Measurements from ENCODE around the gene C19orf67. TPM values are rescaled to one million over a fixed set of nuclear protein-coding genes. Genes with fewer than 3 reads are reported as not detected.

Gene C19orf67
- total RNA-seq, 1 experiment from 2014 or later = 0.28 TPM

DNA sequence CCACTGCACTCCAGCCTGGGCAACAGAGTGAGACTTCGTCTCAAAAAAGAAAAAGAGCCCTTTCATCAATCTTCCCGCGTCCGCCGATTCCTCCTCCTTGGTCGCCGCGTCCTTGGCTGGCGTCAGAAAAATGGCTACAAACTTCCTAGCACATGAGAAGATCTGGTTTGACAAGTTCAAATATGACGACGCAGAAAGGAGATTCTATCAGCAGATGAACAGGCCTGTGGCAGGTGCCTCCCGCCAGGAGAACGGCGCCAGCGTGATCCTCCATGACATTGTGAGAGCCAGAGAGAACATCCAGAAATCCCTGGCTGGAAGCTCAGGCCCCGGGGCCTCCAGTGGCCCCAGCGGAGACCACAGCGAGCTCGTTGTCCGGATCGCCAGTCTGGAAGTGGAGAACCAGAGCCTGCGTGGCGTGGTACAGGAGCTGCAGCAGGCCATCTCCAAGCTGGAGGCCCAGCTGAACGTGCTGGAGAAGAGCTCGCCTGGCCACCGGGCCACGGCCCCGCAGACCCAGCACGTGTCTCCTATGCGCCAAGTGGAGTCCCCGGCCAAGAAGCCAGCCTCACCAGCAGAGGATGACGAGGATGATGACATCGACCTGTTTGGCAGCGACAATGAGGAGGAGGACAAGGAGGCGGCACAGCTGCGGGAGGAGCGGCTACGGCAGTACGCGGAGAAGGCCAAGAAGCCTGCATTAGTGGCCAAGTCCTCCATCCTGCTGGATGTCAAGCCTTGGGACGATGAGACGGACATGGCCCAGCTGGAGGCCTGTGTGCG lies 15.1 kb downstream of the C19orf67 start:
- ChIA-PET POLR2A (interaction anchor here (0.6 kb wide), 1 partner anchor 61 kb away, joined by 5 read pairs; no protein-coding TSS in a partner anchor), CTCF (interaction anchor here (0.6 kb wide), 1 partner anchor 10 kb away, joined by 3 read pairs; no protein-coding TSS in a partner anchor)
- H3K4me3 ChIP-seq (ENCODE audit: low read depth in 2 of 2, low read length in 2 of 2) = no peak overlapping the region
- no peak for DNase-seq (ENCODE audit: low read depth, low spot score)
- H3K27me3 ChIP-seq (ENCODE audit: control insufficient read depth, insufficient read depth, low read length) = no peaks in the 10 kb centered on the region
- no peaks in the 10 kb centered on the region for H3K9me3 ChIP-seq (ENCODE audit: control insufficient read depth, insufficient read depth, low read depth, low read length)
- no peaks in the 10 kb centered on the region for H3K4me1 ChIP-seq (ENCODE audit: control insufficient read depth, insufficient read depth, low read length)
- intact Hi-C loops (cut with micrococcal nuclease; ENCODE audit: unreplicated experiment) = no loop called here
- H3K27ac ChIP-seq (ENCODE audit: low read length) = no peak overlapping the region
- BruUV-seq (replicated peaks) = no TSS peak
- TF ChIP-seq POLR2AphosphoS5 (IDR thresholded peaks at IDR 0.05; ENCODE audit: low read depth, low read length) (no peak), SIN3A (IDR thresholded peaks at IDR 0.05; ENCODE audit: borderline replicate concordance, insufficient read depth, low read depth, low read length) (no peak), TCF7L2 (IDR thresholded peaks at IDR 0.05; ENCODE audit: low read depth, low read length) (no peak)
- TF ChIP-seq, protein P1, sequence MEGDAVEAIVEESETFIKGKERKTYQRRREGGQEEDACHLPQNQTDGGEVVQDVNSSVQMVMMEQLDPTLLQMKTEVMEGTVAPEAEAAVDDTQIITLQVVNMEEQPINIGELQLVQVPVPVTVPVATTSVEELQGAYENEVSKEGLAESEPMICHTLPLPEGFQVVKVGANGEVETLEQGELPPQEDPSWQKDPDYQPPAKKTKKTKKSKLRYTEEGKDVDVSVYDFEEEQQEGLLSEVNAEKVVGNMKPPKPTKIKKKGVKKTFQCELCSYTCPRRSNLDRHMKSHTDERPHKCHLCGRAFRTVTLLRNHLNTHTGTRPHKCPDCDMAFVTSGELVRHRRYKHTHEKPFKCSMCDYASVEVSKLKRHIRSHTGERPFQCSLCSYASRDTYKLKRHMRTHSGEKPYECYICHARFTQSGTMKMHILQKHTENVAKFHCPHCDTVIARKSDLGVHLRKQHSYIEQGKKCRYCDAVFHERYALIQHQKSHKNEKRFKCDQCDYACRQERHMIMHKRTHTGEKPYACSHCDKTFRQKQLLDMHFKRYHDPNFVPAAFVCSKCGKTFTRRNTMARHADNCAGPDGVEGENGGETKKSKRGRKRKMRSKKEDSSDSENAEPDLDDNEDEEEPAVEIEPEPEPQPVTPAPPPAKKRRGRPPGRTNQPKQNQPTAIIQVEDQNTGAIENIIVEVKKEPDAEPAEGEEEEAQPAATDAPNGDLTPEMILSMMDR (IDR thresholded peaks at IDR 0.05) = no peak
- TF ChIP-seq, protein P2, sequence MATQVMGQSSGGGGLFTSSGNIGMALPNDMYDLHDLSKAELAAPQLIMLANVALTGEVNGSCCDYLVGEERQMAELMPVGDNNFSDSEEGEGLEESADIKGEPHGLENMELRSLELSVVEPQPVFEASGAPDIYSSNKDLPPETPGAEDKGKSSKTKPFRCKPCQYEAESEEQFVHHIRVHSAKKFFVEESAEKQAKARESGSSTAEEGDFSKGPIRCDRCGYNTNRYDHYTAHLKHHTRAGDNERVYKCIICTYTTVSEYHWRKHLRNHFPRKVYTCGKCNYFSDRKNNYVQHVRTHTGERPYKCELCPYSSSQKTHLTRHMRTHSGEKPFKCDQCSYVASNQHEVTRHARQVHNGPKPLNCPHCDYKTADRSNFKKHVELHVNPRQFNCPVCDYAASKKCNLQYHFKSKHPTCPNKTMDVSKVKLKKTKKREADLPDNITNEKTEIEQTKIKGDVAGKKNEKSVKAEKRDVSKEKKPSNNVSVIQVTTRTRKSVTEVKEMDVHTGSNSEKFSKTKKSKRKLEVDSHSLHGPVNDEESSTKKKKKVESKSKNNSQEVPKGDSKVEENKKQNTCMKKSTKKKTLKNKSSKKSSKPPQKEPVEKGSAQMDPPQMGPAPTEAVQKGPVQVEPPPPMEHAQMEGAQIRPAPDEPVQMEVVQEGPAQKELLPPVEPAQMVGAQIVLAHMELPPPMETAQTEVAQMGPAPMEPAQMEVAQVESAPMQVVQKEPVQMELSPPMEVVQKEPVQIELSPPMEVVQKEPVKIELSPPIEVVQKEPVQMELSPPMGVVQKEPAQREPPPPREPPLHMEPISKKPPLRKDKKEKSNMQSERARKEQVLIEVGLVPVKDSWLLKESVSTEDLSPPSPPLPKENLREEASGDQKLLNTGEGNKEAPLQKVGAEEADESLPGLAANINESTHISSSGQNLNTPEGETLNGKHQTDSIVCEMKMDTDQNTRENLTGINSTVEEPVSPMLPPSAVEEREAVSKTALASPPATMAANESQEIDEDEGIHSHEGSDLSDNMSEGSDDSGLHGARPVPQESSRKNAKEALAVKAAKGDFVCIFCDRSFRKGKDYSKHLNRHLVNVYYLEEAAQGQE (IDR thresholded peaks at IDR 0.05; ENCODE audit: insufficient read depth in 1 of 2, low read depth in 2 of 2, low read length in 1 of 2) = no peak
- ATAC-seq = no peak
- in situ Hi-C loops (cut with HindIII; ENCODE audit: low pct_unique_long_range_greater_than_20kb, low sequenced_read_pairs) = no loop called here
- H3K36me3 ChIP-seq (ENCODE audit: control insufficient read depth, insufficient read depth, low read length) = no peaks in the 10 kb centered on the region; the same call in 1 of the 2 replicates

DNA sequence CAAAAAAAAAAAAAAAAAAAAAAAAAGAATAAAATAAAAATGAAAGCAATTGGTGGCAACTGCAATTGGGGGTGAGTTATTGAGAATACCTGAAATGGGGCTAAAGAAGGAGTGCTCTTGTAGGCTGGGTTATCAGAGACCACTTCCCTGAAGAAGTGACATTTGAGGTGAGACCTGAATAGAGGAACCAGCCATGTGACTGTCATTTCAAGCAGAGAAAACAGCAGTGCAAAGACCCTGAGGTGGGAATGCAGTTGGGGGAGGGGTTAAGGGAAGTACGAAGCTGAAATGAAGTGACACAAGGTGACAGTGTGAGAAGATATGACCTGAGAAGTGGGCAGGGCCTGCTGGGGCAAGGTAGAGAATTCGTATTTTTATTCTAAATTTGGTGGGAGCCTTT lies 19.4 kb downstream of the C19orf67 start:
- Histone ChIP-seq H3K4me1 (ENCODE audit: control insufficient read depth, insufficient read depth, low read length) (no peaks in the 10 kb centered on the region), H3K36me3 (ENCODE audit: control insufficient read depth, insufficient read depth, low read length) (no peaks in the 10 kb centered on the region), H3K27me3 (ENCODE audit: control insufficient read depth, insufficient read depth, low read length) (no peaks in the 10 kb centered on the region), H3K9me3 (ENCODE audit: control insufficient read depth, insufficient read depth, low read depth, low read length) (no peaks in the 10 kb centered on the region), H3K27ac (ENCODE audit: low read length) (no peak overlapping the region), H3K4me3 (ENCODE audit: low read depth in 2 of 2, low read length in 2 of 2) (no peak overlapping the region)
- in situ Hi-C loops (cut with HindIII; ENCODE audit: low pct_unique_long_range_greater_than_20kb, low sequenced_read_pairs) (no loop called here), intact Hi-C loops (cut with micrococcal nuclease; ENCODE audit: unreplicated experiment) (no loop called here)
- TF ChIP-seq, protein P1 (IDR thresholded peaks at IDR 0.05) = no peak
- TF ChIP-seq POLR2AphosphoS5 (IDR thresholded peaks at IDR 0.05; ENCODE audit: low read depth, low read length) (no peak), SIN3A (IDR thresholded peaks at IDR 0.05; ENCODE audit: borderline replicate concordance, insufficient read depth, low read depth, low read length) (no peak), TCF7L2 (IDR thresholded peaks at IDR 0.05; ENCODE audit: low read depth, low read length) (no peak)
- TF ChIP-seq, protein P2 (IDR thresholded peaks at IDR 0.05; ENCODE audit: insufficient read depth in 1 of 2, low read depth in 2 of 2, low read length in 1 of 2) = no peak
- no peak for DNase-seq (ENCODE audit: low read depth, low spot score)
- no peak for ATAC-seq
- ChIA-PET POLR2A (no interaction called here), CTCF (no interaction called here)
- BruUV-seq (replicated peaks) = no TSS peak

Measured in Panc1 (cell line).